Mammary epithelial cell (primary cell): ENCODE data around the gene PFDN4.

ENCODE experiments used
- CTCF ChIP-seq, 2 donors: IDR thresholded peaks in 1 of 2; conservative IDR thresholded peaks in 1 of 2; 2 replicates each; pipeline ENCODE4 v1.5.1; 2011 to 2012; ENCODE audit warnings: inconsistent platforms in 2 of 2, low read length in 2 of 2, mild to moderate bottlenecking in 2 of 2, control low read depth in 1 of 2, low read depth in 1 of 2; ENCODE audit not compliant: insufficient read depth in 1 of 2; ENCODE audit errors: extremely low read depth in 1 of 2
- EZH2 ChIP-seq: IDR thresholded peaks from 2 replicates; pipeline ENCODE4 v1.6.1; 2012; ENCODE audit warnings: low read length, inconsistent platforms, borderline replicate concordance

GRCh38 chr20:54190217-54190616 is 17.7 kb upstream of the PFDN4 start:
- TF ChIP-seq EZH2: no peak
- TF ChIP-seq CTCF (conservative IDR thresholded peaks at IDR 0.05 in 1 of 2, IDR thresholded peaks at IDR 0.05 in 1 of 2; ENCODE audit: extremely low read depth in 1 of 2, insufficient read depth in 1 of 2, low read depth in 1 of 2, low read length in 2 of 2): no peak
